GM23248 (cell line): ENCODE results near the gene OLFM1. TPM values are rescaled to one million over a fixed set of nuclear protein-coding genes. Genes with fewer than 3 reads are reported as not detected.

Experiments
- DNase-seq: peaks from one replicate; pipeline ENCODE4 v3.0.0-alpha.2; 2015
- H2AFZ ChIP-seq: fragments of 200-600 bp; sonication (generic); 2 replicates; pipeline ENCODE4 v1.6.1; 2016; ENCODE audit warnings: antibody characterized with exemption
- H3F3A ChIP-seq: fragments of 200-600 bp; sonication (generic); 2 replicates; pipeline ENCODE4 v1.6.1; 2016; ENCODE audit warnings: mild to moderate bottlenecking, antibody characterized with exemption, mixed run types; ENCODE audit not compliant: insufficient read depth
- H3K27ac ChIP-seq: fragments of 200-600 bp; sonication (generic); 2 replicates; pipeline ENCODE4 v1.5.1; 2016; ENCODE audit warnings: mild to moderate bottlenecking
- H3K27me3 ChIP-seq: fragments of 200-600 bp; sonication (generic); replicated peaks from 2 replicates; pipeline ENCODE4 v1.6.1; 2016; ENCODE audit warnings: mild to moderate bottlenecking; ENCODE audit not compliant: insufficient read depth
- H3K36me3 ChIP-seq: fragments of 200-600 bp; sonication (generic); 2 replicates; pipeline ENCODE4 v1.6.1; 2016; ENCODE audit warnings: low read depth, mild to moderate bottlenecking
- H3K4me1 ChIP-seq: fragments of 200-600 bp; sonication (generic); 2 replicates; pipeline ENCODE4 v1.6.1; 2016; ENCODE audit warnings: mild to moderate bottlenecking; ENCODE audit not compliant: insufficient read depth
- H3K4me2 ChIP-seq: fragments of 200-600 bp; sonication (generic); one replicate; pipeline ENCODE4 v1.6.1; 2016; ENCODE audit warnings: mild to moderate bottlenecking; ENCODE audit not compliant: unreplicated experiment
- H3K4me3 ChIP-seq: fragments of 200-600 bp; sonication (generic); 2 replicates; pipeline ENCODE4 v1.5.1; 2016; ENCODE audit warnings: mild to moderate bottlenecking
- H3K79me2 ChIP-seq: fragments of 200-600 bp; sonication (generic); 2 replicates; pipeline ENCODE4 v1.6.1; 2016; ENCODE audit warnings: mild to moderate bottlenecking; ENCODE audit not compliant: insufficient read depth
- H3K9ac ChIP-seq: fragments of 200-600 bp; sonication (generic); 2 replicates; pipeline ENCODE4 v1.6.1; 2016; ENCODE audit warnings: mild to moderate bottlenecking
- H3K9me2 ChIP-seq: fragments of 200-600 bp; sonication (generic); 2 replicates; pipeline ENCODE4 v1.6.1; 2016; ENCODE audit warnings: mixed run types, mild to moderate bottlenecking, moderate library complexity; ENCODE audit not compliant: insufficient read depth
- H3K9me3 ChIP-seq: fragments of 200-600 bp; sonication (generic); one replicate; pipeline ENCODE4 v1.6.1; 2017; ENCODE audit warnings: low read depth
- H4K20me1 ChIP-seq: fragments of 200-600 bp; sonication (generic); 2 replicates; pipeline ENCODE4 v1.6.0; 2016; ENCODE audit not compliant: insufficient read depth
- EZH2 ChIP-seq: fragments of 200-600 bp; sonication (generic); IDR thresholded peaks from 2 replicates; pipeline ENCODE4 v1.6.1; 2018; ENCODE audit warnings: antibody characterized with exemption, mild to moderate bottlenecking; ENCODE audit not compliant: insufficient read depth, poor library complexity, severe bottlenecking
- EZH2phosphoT487 ChIP-seq: fragments of 200-600 bp; sonication (generic); IDR thresholded peaks from 2 replicates; pipeline ENCODE4 v1.6.1; 2018; ENCODE audit warnings: antibody characterized with exemption, moderate library complexity, mild to moderate bottlenecking, low read depth; ENCODE audit not compliant: insufficient read depth
- WGBS, 2 experiments: methylation state at CpG; one replicate each; pipeline ENCODE4 v1.1.6; 2015 to 2017; ENCODE audit warnings: low lambda C conversion rate in 2 of 2, low coverage in 1 of 2; ENCODE audit errors: missing lambda C conversion rate in 2 of 2; 5-methylcytosine and 5-hydroxymethylcytosine counted together
- in situ Hi-C: fragments of 300-500 bp; cut with MboI; formaldehyde crosslinking; loops from 2 replicates; pipeline ENCODE4 v1.15.0; 2020
- polyA plus RNA-seq: library from polyadenylated mRNA; unstranded; fragments of >200 nt; fragmentation: Nextera tagmentation; extraction: Ambion mirVana; gene quantifications from 2 replicates; pipeline ENCODE4 v1.2.1, GENCODE V29; 2016
- total RNA-seq: library from RNA; depleted of rRNA; stranded (reverse); fragments of >200 nt; shearing (Covaris generic); gene quantifications from 2 replicates; pipeline ENCODE4 v1.2.3, GENCODE V29; 2014

Gene OLFM1
- total and polyA plus RNA-seq, 2 experiments from 2014 or later, result 17.0 to 31.4 TPM

DNA sequence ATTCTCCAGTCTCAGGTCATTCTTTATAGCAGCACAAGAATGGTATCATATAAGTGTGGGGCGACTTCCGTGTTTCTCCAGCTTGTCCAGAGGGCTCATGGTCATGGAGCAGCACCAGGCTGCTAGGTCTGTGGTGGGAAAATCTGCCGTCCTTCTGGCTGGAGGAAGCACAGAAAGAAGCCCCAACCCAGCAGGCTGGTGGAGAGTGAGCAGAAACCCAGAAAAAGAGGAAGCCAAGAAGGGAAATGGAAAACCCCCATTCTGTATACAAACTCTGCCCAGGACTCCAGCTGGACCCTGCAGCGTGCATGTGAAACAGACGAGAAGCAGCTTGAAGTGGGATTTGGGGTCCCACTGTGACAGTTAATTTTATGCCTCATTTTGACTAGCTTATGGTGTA, 34.3 kb upstream of the OLFM1 start:
- Histone ChIP-seq H3F3A (no peaks in the 10 kb centered on the region), H3K27me3 (peaks cover 14% of the 10 kb centered on the region), H3K4me1 (no peaks in the 10 kb centered on the region), H3K4me3 (no peak overlapping the region), H3K27ac (no peak overlapping the region), H3K79me2 (no peaks in the 10 kb centered on the region), H3K4me2 (no peak overlapping the region), H3K36me3 (no peaks in the 10 kb centered on the region), H3K9ac (no peak overlapping the region), H3K9me2 (no peaks in the 10 kb centered on the region), H4K20me1 (no peaks in the 10 kb centered on the region), H3K9me3 (no peaks in the 10 kb centered on the region), H2AFZ (no peak overlapping the region)
- 63 to 72% methylated on average over 5 of the region's 5 CpGs for WGBS, 2 experiments
- DNase-seq, result no peak
- no peak for TF ChIP-seq EZH2phosphoT487
- no peak for TF ChIP-seq EZH2
- in situ Hi-C loops, result no loop called here

DNA sequence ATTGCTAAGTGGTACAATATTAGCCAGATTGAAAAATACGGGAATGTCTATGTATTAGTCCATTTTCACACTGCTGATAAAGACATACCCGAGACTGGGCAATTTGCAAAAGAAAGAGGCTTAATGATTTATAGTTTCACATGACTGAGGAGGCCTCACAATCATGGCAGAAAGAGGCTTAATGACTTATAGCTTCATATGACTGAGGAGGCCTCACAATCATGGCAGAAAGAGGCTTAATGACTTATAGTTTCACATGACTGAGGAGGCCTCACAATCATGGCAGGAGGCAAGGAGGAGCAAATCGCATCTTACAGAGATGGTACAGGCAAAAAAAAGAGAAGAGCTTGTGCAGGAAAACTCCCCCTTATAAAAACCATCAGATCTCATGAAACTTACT, 32.3 kb upstream of the OLFM1 start:
- H3K9ac ChIP-seq, result no peak overlapping the region
- peaks cover 20% of the 10 kb centered on the region for H3K27me3 ChIP-seq
- H3K36me3 ChIP-seq, result no peaks in the 10 kb centered on the region
- no peak overlapping the region for H3K4me2 ChIP-seq
- H4K20me1 ChIP-seq, result no peaks in the 10 kb centered on the region
- H3K9me2 ChIP-seq, result no peaks in the 10 kb centered on the region
- no peaks in the 10 kb centered on the region for H3K79me2 ChIP-seq
- TF ChIP-seq EZH2phosphoT487, result no peak
- no peak overlapping the region for H3K4me3 ChIP-seq
- H3F3A ChIP-seq, result no peaks in the 10 kb centered on the region
- H3K27ac ChIP-seq, result no peak overlapping the region
- in situ Hi-C loops, result no loop called here
- no peak overlapping the region for H2AFZ ChIP-seq
- DNase-seq, result no peak
- H3K4me1 ChIP-seq, result no peaks in the 10 kb centered on the region
- WGBS, 2 experiments, result 44 to 56% methylated on average over 3 of the region's 3 CpGs
- H3K9me3 ChIP-seq, result no peaks in the 10 kb centered on the region

DNA sequence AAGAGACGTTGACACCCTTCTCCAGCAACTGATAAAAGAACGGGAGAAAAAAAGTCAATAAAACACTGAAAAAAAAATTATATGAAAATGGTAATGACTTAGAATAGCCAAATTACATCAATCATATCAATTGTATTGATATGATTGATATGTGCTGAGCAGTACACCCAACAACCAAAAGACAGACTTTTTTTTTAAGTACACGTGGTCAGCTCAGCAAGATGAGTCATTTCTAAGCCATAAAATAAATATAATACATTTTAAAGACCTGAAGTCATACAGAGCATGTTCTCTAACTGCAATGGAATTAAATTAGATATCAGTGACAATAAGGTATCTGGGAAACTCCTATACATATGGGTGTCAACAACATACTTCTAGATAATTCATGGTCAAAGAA, 30.9 kb upstream of the OLFM1 start:
- Histone ChIP-seq H3K9me2 (no peaks in the 10 kb centered on the region), H2AFZ (no peak overlapping the region), H3K79me2 (no peaks in the 10 kb centered on the region), H3K4me3 (no peak overlapping the region), H3K27ac (no peak overlapping the region), H3K9me3 (no peaks in the 10 kb centered on the region), H3K4me1 (no peaks in the 10 kb centered on the region), H3K9ac (no peak overlapping the region), H3K4me2 (no peak overlapping the region), H3K36me3 (no peaks in the 10 kb centered on the region), H3K27me3 (peaks cover 20% of the 10 kb centered on the region), H4K20me1 (no peaks in the 10 kb centered on the region), H3F3A (no peaks in the 10 kb centered on the region)
- peak; percentile 27 for DNase-seq
- WGBS, 2 experiments, result 31 to 37% methylated on average over 3 of the region's 3 CpGs
- TF ChIP-seq EZH2 (no peak), EZH2phosphoT487 (no peak)
- in situ Hi-C loops, result no loop called here

DNA sequence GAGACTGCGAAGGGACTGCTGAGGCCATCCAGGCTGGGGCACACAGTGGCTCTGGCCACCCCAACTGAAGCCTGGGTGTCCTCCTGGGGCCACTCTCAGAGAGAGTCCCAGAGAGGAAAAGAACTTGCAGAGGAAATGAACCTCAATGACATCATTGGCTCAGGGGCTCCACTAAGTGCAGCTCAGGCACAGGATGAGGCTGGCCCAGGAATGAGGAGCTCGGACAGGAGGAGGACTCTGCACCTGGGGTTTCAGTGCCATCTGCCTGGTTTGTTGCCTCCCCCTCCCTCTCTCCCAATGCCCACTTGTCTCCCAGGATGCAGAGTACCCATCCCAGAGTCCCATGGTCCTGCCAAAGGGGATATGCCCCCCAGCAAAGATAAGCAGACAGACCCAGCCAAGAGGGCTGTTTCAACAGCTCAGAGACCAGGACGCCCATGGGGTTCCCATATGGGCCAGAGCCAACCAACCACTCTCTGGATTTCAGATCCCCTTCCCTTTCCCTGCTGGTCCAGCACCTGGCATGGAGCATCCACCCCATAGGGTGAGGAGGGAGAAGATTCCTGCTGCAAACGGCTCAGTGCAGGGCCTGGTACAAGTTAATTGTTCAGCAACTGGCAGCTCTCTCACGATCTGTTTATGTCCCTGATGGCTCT, 26.9 kb upstream of the OLFM1 start:
- 31 to 38% methylated on average over 5 of the region's 5 CpGs for WGBS, 2 experiments
- H3K27me3 ChIP-seq, result peaks cover 6% of the 10 kb centered on the region; the same call in 1 of the 2 replicates
- no peak overlapping the region for H3K4me2 ChIP-seq
- H3K79me2 ChIP-seq, result no peaks in the 10 kb centered on the region
- in situ Hi-C loops, result no loop called here
- no peaks in the 10 kb centered on the region for H3F3A ChIP-seq
- H2AFZ ChIP-seq, result no peak overlapping the region
- no peak overlapping the region for H3K27ac ChIP-seq
- no peak for TF ChIP-seq EZH2
- TF ChIP-seq EZH2phosphoT487, result no peak
- H3K9me3 ChIP-seq, result no peaks in the 10 kb centered on the region
- H3K9me2 ChIP-seq, result no peaks in the 10 kb centered on the region
- no peak overlapping the region for H3K9ac ChIP-seq
- no peaks in the 10 kb centered on the region for H4K20me1 ChIP-seq
- H3K4me3 ChIP-seq, result no peak overlapping the region
- no peak for DNase-seq
- H3K36me3 ChIP-seq, result no peaks in the 10 kb centered on the region
- no peaks in the 10 kb centered on the region for H3K4me1 ChIP-seq

DNA sequence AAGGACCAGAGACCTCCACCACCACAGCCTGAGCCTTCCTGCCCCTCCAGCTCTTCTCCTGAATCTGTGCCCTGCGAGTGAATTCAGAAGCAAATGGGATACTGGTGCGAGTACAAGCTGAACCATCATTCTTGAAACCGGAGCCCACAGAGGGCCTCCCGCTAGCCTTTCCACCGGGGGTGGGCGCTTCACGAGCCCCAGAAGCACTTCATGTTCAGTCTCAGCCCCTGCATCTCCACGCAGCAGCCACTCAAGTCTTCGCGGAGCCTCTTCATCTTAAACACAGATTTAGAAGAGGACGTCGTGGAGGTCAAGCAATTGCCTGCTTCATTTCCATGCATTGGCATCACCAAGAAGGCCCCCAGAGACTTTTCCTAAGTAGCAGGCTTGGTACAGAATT, 26.0 kb upstream of the OLFM1 start:
- Histone ChIP-seq H3K4me2 (no peak overlapping the region), H3K9me3 (no peaks in the 10 kb centered on the region), H3K79me2 (no peaks in the 10 kb centered on the region), H3K9ac (no peak overlapping the region), H2AFZ (no peak overlapping the region), H3K36me3 (no peaks in the 10 kb centered on the region), H3K9me2 (no peaks in the 10 kb centered on the region), H4K20me1 (no peaks in the 10 kb centered on the region), H3K4me3 (no peak overlapping the region), H3F3A (no peaks in the 10 kb centered on the region), H3K27ac (no peak overlapping the region), H3K27me3 (peaks cover 6% of the 10 kb centered on the region; the same call in 1 of the 2 replicates), H3K4me1 (no peaks in the 10 kb centered on the region)
- in situ Hi-C loops, result no loop called here
- no peak for DNase-seq
- no peak for TF ChIP-seq EZH2phosphoT487
- TF ChIP-seq EZH2, result no peak
- WGBS, 2 experiments, result 46 to 47% methylated on average over 12 of the region's 12 CpGs
